GM12875 (cell line): ENCODE data around the gene PIKFYVE.
"Not testable (repeated sequence)": the region's sequence is repeated elsewhere in the genome, so short reads cannot be mapped to it uniquely, and the experiment has no call there.

Experiments
- H3K4me3 ChIP-seq: one replicate; pipeline ENCODE4 v1.5.1; 2011; ENCODE audit warnings: low read depth, low read length, control low read depth
- TF ChIP-seq, protein P1 (sequence below): IDR thresholded peaks from 2 replicates; pipeline ENCODE4 v1.5.1; 2011; ENCODE audit warnings: low read depth, mild to moderate bottlenecking, control low read depth, inconsistent platforms, low read length, moderate library complexity, borderline replicate concordance; ENCODE audit not compliant: insufficient read depth

PIKFYVE gene

DNA sequence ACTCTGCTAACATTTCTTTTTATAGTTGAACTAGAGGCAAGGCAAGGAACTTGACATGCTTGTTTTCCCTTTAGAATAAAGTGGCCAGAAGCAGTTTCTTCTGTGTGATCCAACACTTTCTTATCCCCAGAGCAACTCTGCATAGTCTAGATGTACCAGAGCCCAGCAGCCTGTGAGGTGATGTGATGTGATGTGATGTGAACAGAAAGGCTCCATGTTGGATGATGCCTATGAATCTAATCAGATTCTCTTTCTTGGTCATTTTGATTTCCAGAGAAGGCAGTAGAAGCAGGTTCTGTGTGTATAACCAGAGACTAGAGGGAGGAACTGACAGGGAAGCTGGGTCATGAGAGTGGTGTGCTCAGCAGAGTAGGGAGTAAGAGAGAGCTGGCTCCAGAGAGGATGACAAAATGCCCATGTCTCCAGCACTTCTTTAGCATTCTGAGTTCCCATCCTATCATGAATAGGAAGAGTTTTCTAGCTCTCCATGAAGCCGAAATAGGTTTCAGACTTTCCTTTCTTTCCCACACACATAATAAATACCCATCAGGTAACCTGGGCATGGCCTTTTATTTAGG, 109.5 kb downstream of the PIKFYVE start:
- TF ChIP-seq, protein P1, sequence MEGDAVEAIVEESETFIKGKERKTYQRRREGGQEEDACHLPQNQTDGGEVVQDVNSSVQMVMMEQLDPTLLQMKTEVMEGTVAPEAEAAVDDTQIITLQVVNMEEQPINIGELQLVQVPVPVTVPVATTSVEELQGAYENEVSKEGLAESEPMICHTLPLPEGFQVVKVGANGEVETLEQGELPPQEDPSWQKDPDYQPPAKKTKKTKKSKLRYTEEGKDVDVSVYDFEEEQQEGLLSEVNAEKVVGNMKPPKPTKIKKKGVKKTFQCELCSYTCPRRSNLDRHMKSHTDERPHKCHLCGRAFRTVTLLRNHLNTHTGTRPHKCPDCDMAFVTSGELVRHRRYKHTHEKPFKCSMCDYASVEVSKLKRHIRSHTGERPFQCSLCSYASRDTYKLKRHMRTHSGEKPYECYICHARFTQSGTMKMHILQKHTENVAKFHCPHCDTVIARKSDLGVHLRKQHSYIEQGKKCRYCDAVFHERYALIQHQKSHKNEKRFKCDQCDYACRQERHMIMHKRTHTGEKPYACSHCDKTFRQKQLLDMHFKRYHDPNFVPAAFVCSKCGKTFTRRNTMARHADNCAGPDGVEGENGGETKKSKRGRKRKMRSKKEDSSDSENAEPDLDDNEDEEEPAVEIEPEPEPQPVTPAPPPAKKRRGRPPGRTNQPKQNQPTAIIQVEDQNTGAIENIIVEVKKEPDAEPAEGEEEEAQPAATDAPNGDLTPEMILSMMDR: no peak
- H3K4me3 ChIP-seq: no peak overlapping the region

DNA sequence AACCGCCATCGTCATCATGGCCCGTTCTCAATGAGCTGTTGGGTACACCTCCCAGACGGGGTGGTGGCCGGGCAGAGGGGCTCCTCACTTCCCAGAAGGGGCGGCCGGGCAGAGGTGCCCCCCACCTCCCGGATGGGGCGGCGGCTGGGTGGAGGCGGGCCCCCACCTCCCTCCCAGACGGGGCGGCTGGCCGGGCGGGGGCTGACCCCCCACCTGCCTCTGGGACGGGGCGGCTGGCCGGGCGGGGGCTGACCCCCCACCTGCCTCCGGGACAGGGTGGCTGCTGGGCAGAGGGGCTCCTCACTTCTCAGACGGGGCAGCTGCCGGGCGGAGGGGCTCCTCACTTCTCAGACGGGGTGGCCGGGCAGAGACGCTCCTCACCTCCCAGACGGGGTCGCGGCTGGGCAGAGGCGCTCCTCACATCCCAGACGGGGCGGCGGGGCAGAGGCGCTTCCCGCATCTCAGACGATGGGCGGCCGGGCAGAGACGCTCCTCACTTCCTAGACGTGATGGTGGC, 111.3 kb downstream of the PIKFYVE start:
- H3K4me3 ChIP-seq: not testable (repeated sequence)

DNA sequence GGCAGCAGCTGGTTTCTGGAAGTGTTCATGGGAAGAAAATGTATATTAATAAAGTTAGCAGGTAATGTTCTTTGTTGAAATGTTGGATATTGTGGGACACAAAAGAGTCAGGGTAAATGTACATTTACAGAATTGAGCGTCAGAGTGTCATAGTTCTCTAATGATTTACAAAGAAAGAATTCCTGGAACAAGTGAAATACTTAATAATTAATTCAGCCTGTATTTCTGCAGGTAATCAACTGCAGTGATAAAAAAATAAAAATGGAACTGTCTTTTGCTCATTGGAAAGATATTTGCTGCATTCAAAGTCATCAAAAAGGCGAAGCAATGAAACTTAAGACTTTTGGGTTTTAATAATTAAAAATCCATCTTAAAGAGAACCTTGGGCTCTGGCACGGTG, 113.1 kb downstream of the PIKFYVE start:
- no peak overlapping the region for H3K4me3 ChIP-seq
- TF ChIP-seq, protein P1: no peak

DNA sequence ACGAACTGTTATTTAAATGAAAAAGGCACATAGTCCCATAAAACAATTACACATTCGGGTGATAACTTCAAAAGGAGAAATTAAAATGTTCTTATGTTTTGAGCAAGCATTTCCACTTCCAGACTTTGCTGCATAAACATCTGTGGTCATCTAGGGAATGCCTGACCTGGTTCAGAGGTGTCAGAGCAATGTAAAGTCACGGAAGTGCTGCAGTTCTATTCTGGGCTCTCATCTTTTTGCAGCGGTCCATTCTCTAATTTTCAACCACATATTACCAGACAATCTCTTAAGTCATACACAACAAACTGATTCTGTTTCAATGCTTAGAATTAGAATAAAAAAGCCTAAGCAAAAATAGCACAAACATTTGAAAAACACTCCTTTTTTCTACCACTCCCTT, 118.6 kb downstream of the PIKFYVE start:
- TF ChIP-seq, protein P1: no peak
- H3K4me3 ChIP-seq: no peak overlapping the region

DNA sequence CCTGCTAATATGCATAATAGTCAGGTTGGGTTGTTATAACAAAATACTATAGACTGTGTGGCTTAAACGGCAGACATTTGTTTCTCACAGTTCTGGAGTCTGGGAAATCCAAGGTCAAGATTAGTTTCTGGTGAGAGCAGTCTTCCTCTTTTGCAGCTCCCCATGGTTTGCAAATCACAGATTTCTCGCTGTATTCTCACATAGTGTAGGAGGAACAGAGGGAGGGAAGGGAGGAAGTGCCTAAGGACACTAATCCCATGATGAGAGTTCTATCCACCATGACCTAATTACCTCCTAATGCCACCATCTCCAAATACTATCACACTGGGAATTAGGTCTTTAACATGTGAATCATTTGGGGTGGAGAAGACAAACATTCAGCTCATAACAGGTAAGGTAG, 120.5 kb downstream of the PIKFYVE start:
- no peak overlapping the region for H3K4me3 ChIP-seq
- TF ChIP-seq, protein P1: no peak

DNA sequence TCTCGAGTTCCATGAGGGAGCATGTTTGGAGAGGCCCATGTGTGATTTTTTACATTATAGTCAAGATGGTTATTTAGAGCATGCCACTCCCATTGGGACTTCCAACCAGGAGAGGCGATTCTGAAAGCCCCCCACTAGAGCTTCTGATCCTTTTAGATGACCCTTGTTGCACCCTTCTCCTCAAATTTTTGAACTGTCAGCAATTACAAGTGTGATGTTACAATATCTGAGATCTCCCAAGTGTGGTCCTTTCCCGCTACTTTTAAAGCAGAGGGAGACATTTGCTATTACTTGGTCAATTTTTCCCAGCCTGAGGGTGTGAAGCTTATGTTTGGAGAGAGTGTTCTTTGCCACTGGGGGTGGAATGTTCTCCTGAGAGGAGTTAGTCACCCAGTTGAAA, 123.9 kb downstream of the PIKFYVE start:
- TF ChIP-seq, protein P1: no peak
- no peak overlapping the region for H3K4me3 ChIP-seq

DNA sequence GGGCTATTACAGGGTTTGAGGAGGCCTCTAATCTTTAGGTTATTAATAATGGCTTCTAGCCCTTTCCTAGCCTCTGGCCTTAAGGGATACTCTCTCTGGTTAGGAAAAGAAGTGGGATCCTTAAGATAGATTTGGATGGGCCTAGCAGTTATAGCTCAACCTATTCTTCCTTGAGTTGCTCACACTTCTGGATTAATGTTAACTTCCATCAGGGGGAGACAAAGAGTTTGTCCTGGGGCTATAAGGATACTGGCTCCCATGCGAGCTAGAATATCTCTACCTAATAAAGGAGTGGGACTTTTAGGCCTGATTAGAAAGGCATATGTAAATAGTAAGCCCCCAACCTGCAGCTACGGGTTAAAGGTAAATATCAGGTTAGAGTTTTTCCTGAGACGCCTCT, 126.2 kb downstream of the PIKFYVE start:
- H3K4me3 ChIP-seq: no peak overlapping the region
- TF ChIP-seq, protein P1: no peak

DNA sequence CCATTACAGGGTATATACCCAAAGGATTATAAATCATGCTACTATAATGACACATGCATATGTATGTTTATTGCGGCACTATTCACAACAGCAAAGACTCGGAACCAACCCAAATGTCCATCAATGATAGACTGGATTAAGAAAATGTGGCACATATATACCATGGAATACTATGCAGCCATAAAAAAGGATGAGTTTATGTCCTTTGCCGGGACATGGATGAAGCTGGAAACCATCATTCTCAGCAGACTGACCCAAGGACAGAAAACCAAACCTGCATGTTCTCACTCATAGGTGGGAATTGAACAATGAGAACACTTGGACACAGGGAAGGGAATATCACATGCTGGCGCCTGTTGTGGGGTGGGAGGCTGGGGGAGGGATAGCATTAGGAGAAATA, 130.7 kb downstream of the PIKFYVE start:
- H3K4me3 ChIP-seq: not testable (repeated sequence)
